Stimulated activated CD8-positive, alpha-beta memory T cell treated with anti-CD3 and anti-CD28 coated beads, Interleukin-7, amount 100 ng/mL, for 4 hours (primary cell): ENCODE data around the gene ZNF814.
A peak's percentile ranks its signal among the peaks of the same experiment; 100 is the strongest.
"Not testable (repeated sequence)": the region's sequence is repeated elsewhere in the genome, so short reads cannot be mapped to it uniquely, and the experiment has no call there.

Experiments used
- DNase-seq, 2 donors: peaks; one replicate each; pipeline ENCODE4 v3.0.0-alpha.2; 2020; ENCODE audit warnings: low read depth in 2 of 2

Gene ZNF814

GRCh38 chr19:57816652-57817051 is 72.2 kb downstream of the ZNF814 start:
- no peak for DNase-seq

- no peak for DNase-seq
Observed at GRCh38 chr19:57815247-57816075, 73.4 kb downstream of the ZNF814 start.

GRCh38 chr19:57814505-57815246 is 74.2 kb downstream of the ZNF814 start, which contains the start of gene ZNF552:
TSS of gene ZNF552 (minus strand) at chr19:57814913. CDS start at chr19:57814743, 170 bp downstream.
- peak; percentile 61 to 66 for DNase-seq

DNA sequence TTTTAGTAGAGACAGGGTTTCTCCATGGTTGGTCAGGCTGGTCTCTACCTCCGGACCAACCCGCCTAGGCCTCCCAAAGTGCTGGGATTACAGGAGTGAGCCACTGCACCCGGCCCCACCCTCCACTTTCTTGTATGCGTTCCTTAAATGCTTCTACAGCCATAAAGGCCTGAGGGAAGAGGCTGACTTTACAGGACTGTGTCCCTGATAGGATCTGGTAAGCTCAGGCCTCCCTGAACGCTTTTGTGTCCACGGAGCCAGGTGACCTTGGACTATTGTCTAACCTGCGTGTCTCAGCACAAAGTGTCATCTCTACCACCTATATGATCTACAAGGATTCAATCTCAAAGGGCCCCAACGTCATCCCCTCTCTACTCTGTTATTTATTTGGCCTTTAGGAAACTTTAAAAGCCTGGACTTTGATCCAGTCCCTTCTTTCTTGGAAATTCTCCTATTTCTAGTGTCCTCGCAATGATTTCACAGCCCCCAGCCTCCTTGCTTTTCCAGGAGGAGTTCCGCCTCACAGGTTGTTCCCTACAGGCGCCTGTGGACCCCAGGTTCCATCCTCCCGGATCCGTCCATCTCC is 74.8 kb downstream of the ZNF814 start:
- DNase-seq, result no peak

GRCh38 chr19:57812975-57813820 is 75.6 kb downstream of the ZNF814 start:
- not testable (repeated sequence) for DNase-seq

DNA sequence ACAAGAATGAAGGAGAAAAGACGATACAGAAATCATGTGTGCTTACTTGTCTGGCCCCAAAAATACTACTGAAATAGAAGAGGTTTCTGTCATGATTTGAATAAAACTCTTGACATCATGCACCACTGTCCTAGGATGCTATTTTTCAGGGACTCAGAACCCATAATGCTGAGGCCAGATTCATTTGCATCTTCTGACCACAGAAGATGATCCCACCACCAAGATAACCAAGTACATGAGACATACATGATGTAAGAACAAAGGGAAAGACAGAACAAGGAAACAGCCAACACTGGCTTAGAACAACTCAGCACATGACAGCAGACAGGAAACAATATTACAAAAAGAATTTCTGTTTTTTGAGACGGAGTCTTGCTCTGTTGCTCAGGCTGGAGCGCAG is 76.6 kb downstream of the ZNF814 start:
- no peak for DNase-seq

GRCh38 chr19:57810410-57811295 is 78.2 kb downstream of the ZNF814 start:
- not testable (repeated sequence) for DNase-seq

GRCh38 chr19:57807541-57807940 is 81.3 kb downstream of the ZNF814 start:
- DNase-seq, result no peak

DNA sequence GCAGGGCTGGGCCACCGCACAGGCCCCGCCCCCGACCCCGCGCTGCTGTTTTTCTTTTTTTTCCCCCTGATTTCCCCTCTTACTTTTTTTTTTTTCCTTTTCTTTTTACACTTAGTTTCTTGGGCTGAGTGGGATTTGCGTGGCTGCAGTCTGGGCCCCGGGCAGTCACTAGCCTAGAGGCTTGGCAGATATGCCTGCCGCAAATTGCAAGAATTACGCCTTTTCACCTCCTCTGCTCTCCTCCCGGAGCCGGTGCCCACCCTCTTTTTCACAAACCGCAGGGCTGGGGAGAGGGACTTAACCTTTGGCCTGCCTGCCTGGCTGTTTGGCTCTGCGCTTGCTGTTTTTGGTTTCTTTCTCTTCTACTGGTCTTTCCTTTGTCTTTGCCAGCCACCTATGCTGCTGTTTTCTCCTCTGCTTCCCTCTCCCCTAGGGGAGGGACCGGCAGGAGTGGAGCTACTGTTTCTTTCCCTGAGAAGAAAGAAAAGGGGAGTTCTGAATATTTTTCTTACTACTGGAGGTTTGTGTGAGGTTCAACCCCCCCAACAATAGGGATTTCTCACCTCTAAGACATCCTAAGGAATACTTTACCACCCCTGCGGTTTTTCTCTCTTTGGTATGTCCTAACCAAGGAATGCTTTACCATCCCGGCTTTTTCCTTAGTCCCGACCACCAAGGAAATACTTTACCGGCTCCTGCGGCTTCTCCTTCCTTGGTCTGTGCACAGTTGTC is 85.1 kb downstream of the ZNF814 start:
- DNase-seq, result no peak

GRCh38 chr19:57803265-57803593 is 85.6 kb downstream of the ZNF814 start:
- no peak for DNase-seq

DNA sequence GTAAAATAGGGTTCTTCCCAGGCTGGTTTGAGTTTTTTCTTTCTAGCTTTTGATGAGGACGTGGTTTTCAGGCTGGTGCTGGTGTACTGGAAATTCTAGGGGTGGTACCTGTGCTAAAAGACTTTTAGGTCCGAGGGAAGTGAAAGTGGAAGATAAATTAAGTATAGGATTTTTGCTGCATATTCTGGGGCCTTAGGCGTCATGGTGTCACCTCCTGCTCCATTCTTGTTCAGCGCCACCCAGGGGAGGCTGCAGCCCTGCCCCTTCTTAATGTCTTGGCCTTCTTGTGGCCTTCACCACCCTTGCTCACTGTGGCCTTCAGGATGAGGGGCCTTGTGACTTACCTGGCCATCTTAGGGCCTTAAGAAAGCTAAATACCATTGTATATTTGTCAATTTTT is 86.6 kb downstream of the ZNF814 start:
- DNase-seq, result no peak

DNA sequence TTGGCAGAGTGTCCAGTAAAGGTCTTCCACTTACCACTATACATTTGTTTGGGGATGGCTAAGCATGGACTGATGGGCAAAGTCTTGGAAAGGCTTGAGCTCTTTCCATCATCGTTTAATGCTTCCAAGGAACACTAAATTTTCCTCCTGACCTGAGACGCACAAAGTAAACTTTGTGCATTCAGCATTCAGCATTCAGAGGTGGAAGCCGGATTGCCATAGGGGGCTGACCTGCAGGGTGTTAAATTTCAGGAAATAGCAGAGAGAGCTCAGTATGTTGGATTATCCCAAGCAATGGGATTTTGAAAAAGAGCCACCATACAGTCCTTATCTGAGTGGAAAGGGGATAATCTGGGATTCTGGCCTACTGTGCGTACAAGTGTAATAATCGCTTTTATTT is 88.1 kb downstream of the ZNF814 start:
- DNase-seq, result no peak
